Measurements from ENCODE around the gene RABGGTA. TPM values are rescaled to one million over a fixed set of nuclear protein-coding genes. Genes with fewer than 3 reads are reported as not detected.

Gene RABGGTA, protein sequence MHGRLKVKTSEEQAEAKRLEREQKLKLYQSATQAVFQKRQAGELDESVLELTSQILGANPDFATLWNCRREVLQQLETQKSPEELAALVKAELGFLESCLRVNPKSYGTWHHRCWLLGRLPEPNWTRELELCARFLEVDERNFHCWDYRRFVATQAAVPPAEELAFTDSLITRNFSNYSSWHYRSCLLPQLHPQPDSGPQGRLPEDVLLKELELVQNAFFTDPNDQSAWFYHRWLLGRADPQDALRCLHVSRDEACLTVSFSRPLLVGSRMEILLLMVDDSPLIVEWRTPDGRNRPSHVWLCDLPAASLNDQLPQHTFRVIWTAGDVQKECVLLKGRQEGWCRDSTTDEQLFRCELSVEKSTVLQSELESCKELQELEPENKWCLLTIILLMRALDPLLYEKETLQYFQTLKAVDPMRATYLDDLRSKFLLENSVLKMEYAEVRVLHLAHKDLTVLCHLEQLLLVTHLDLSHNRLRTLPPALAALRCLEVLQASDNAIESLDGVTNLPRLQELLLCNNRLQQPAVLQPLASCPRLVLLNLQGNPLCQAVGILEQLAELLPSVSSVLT
- 35.3 and 42.2 TPM in 2 replicates for total RNA-seq (2022)
- percentile 56 among the genes with signal in this experiment for Bru-seq, nascent RNA
- percentile 75 among the genes with signal in this experiment for BruChase-seq, experiment 1, labeled RNA remaining after a 6-hour chase
- BruChase-seq, experiment 2, labeled RNA remaining after a 2-hour chase: percentile 63 among the genes with signal in this experiment
- long read RNA-seq, transcript RABGGTA-201 (17 exons, 2,088 nt): major isoform, 15 of 36 reads
- long read RNA-seq, partial matches to known transcripts: 4 of 36 reads
- long read RNA-seq, other reads (novel, unspliced or antisense): 11 of 36 reads

DNA sequence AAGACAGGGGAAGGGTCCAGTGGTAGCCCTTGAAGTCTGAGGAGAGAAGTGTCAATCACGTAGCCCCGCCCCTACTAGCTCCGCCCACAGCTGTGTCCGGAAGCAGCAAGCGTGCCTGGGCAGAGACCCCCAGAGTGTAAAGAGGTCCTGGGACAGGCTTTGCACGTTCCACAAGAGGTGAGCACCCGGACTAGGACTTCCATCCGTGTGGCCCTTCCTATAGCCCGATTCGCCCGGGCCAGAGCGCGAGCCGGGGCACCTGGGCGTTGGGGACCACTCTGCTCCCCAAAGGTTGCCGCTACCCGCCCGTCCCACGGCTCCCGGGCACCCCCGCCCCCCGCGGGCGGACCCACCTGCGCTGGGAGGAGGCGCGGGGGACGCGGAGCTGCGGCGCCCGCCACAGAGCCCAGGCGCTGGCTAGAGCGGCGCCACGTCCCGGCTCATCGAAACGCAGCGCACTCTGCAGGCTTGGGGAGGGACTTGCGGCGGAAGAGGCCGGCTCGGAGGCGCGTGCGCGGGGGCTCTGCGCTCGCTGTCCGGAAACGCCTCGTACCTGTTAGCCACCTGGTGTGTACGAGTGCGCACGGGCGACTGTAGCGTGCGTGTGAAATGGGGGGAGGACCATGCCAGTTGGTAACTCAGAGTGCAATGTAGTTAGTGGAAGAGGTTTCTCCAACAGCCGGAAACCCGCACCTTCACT, at the start of gene RABGGTA:
RABGGTA (minus strand) TSS at position 464 of the 700 bp plus-strand sequence. CDS start 482 bp downstream, outside the sequence.
- CTCF ChIA-PET: interaction anchor here (1.0 to 1.7 kb wide), 7 partner anchors 8 to 55 kb away, joined by 3 to 9 read pairs (median 5); partner anchors contain the start of genes CIDEB, DHRS1, MDP1 and NOP9
- Mint-ChIP-seq H3K4me3 (ENCODE audit: low read depth, unreplicated experiment) (peak within 1 kb of the TSS; percentile 67), H3K9me3 (ENCODE audit: low read depth, unreplicated experiment) (no peaks in the 10 kb centered on the region), H3K27me3 (ENCODE audit: unreplicated experiment) (no peaks in the 10 kb centered on the region), H3K36me3 (ENCODE audit: insufficient read depth, unreplicated experiment) (peaks cover 33% of the 10 kb centered on the region), H3K27ac (ENCODE audit: unreplicated experiment) (peak within 1 kb of the TSS; percentile 65), H3K4me1 (ENCODE audit: low read depth, unreplicated experiment) (peaks cover 32% of the 10 kb centered on the region)
- TSS peak; percentile 63 for BruUV-seq (replicated peaks)
- peak; percentile 90 for DNase-seq
- TF ChIP-seq CTCF (IDR thresholded peaks at IDR 0.05; ENCODE audit: unreplicated experiment): peak; percentile 35
- intact Hi-C loops (cut with micrococcal nuclease; ENCODE audit: unreplicated experiment): loop anchor here (2.0 kb wide), 1 partner anchor 28 kb away; the partner anchor contains the start of gene TINF2

DNA sequence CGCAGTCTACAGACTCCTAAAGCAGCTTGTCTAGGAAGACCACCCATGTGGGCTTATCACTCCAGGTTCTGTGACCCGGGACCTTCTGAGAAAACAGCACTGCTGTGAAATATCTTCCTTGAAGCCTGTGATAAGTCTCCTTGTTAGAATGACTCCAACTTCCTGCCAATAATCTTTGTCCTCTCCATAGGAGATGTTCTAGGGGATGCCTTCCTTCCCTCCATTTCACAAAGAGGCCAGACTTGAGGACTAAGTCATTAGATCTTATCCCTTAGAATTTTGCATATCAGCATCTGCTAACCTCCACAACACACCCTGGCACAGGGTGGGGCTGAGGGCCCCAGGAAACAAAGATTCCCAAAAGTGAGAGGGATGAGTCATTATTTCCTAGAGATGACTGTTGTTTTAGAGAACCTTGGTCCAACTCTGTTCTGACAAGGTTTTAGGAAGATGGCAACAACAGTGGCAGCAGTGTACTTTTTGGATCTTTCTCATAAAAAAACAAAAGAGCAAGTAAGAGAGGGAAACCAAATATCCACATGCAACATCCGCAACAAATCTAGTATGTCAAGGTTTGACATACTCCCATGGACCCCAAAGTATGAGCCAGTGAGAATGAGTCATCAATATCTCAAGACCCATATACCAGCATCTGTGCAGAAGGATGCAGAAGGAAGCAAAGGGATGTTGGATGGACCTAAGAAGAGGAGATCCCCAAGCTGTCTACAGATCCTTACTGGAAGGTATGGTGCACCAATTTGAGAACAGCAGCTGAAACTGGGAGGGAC, 45.9 kb upstream of the RABGGTA start:
- peaks cover 59% of the 10 kb centered on the region for H3K27me3 Mint-ChIP-seq (ENCODE audit: unreplicated experiment)
- no TSS peak for BruUV-seq (replicated peaks)

DNA sequence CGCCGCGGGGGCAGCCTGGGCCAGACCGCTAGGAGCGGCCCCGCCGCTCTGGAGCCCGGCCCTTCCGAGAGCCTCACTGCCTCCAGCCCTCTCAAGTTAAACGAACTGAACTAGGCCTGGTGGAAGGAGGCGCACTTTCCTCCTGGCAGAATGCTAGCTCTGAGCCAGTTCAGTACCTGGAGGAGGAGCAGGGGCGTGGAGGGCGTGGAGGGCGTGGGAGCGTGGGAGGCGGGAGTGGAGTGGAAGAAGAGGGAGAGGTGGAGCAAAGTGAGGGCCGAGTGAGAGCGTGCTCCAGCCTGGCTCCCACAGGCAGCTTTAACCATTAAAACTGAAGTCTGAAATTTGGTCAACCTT, 45.2 kb upstream of the RABGGTA start:
- Mint-ChIP-seq H3K4me1 (ENCODE audit: low read depth, unreplicated experiment) (peaks cover 8% of the 10 kb centered on the region), H3K27me3 (ENCODE audit: unreplicated experiment) (peaks cover 51% of the 10 kb centered on the region), H3K27ac (ENCODE audit: unreplicated experiment) (no peak overlapping the region), H3K4me3 (ENCODE audit: low read depth, unreplicated experiment) (no peak overlapping the region), H3K9me3 (ENCODE audit: low read depth, unreplicated experiment) (no peaks in the 10 kb centered on the region), H3K36me3 (ENCODE audit: insufficient read depth, unreplicated experiment) (peaks cover 27% of the 10 kb centered on the region)
- intact Hi-C loops (cut with micrococcal nuclease; ENCODE audit: unreplicated experiment): no loop called here
- CTCF ChIA-PET: interaction anchor here (1.0 to 1.5 kb wide), 2 partner anchors 9 to 115 kb away, joined by 3 to 4 read pairs; partner anchors contain the start of gene CIDEB
- DNase-seq: no peak
- no TSS peak for BruUV-seq (replicated peaks)
- TF ChIP-seq CTCF (IDR thresholded peaks at IDR 0.05; ENCODE audit: unreplicated experiment): no peak

More for the DNA sequence above, 45.9 kb upstream of the RABGGTA start:
- no peak for DNase-seq
- intact Hi-C loops (cut with micrococcal nuclease; ENCODE audit: unreplicated experiment): no loop called here
- no peaks in the 10 kb centered on the region for H3K9me3 Mint-ChIP-seq (ENCODE audit: low read depth, unreplicated experiment)
- H3K27ac Mint-ChIP-seq (ENCODE audit: unreplicated experiment): peak overlapping the region; percentile 44
- H3K36me3 Mint-ChIP-seq (ENCODE audit: insufficient read depth, unreplicated experiment): peaks cover 22% of the 10 kb centered on the region
- no peak overlapping the region for H3K4me3 Mint-ChIP-seq (ENCODE audit: low read depth, unreplicated experiment)
- CTCF ChIA-PET: no interaction called here
- TF ChIP-seq CTCF (IDR thresholded peaks at IDR 0.05; ENCODE audit: unreplicated experiment): no peak
- H3K4me1 Mint-ChIP-seq (ENCODE audit: low read depth, unreplicated experiment): peaks cover 8% of the 10 kb centered on the region
